Activated naive CD4-positive, alpha-beta T cell treated with anti-CD3 and anti-CD28 coated beads, Interleukin-2, amount 50 U/mL, for 72 hours (primary cell): ENCODE data around the gene MRPL30. TPM values are rescaled to one million over a fixed set of nuclear protein-coding genes. Genes with fewer than 3 reads are reported as not detected.
"Not testable (repeated sequence)": the region's sequence is repeated elsewhere in the genome, so short reads cannot be mapped to it uniquely, and the experiment has no call there.

Experiments
- ATAC-seq, 2 donors: fragments of 150-1000 bp; cut with Tn5 transposase; 2 replicates each; pipeline ENCODE4 v1.10.0; 2021; ENCODE audit warnings: mild to moderate bottlenecking in 2 of 2, moderate library complexity in 2 of 2
- DNase-seq, 2 donors: peaks; one replicate each; pipeline ENCODE4 v3.0.0; 2021 to 2022; ENCODE audit warnings: low spot score in 2 of 2
- H3K27ac Mint-ChIP-seq, 2 donors: one replicate each; pipeline ENCODE4 v1.8.0; 2022; ENCODE audit warnings: mild to moderate bottlenecking in 2 of 2, mixed read lengths in 2 of 2
- H3K36me3 Mint-ChIP-seq, 2 donors: one replicate each; pipeline ENCODE4 v1.8.0; 2022; ENCODE audit warnings: mixed read lengths in 2 of 2
- H3K9me3 Mint-ChIP-seq, 2 donors: one replicate each; pipeline ENCODE4 v1.8.0; 2022; ENCODE audit warnings: mixed read lengths in 2 of 2
- total RNA-seq, 2 donors: library from RNA; stranded (reverse); gene quantifications; one replicate each; pipeline ENCODE4 v1.2.3, GENCODE V29; 2022

Gene MRPL30
- total RNA-seq, 2 donors from 2014 or later: 27.9 to 48.5 TPM

GRCh38 chr2:99166218-99166617 is 14.8 kb upstream of the MRPL30 start:
- H3K36me3 Mint-ChIP-seq: peaks cover 6 to 19% of the 10 kb centered on the region in 2 donors
- ATAC-seq: no peak

GRCh38 chr2:99169534-99169933 is 11.4 kb upstream of the MRPL30 start:
- Mint-ChIP-seq H3K9me3 (no peaks in the 10 kb centered on the region), H3K27ac (no peak overlapping the region), H3K36me3 (peaks cover 6 to 19% of the 10 kb centered on the region in 2 donors)
- DNase-seq: no peak
- no peak for ATAC-seq

More at GRCh38 chr2:99166218-99166617, 14.8 kb upstream of the MRPL30 start:
- no peak for DNase-seq
- H3K27ac Mint-ChIP-seq: peak overlapping the region in 1 of 2 donors; percentile 32
- no peaks in the 10 kb centered on the region for H3K9me3 Mint-ChIP-seq

- DNase-seq (no peak), ATAC-seq (peak in 1 of 2 donors; percentile 63)
- Mint-ChIP-seq H3K9me3 (no peaks in the 10 kb centered on the region), H3K27ac (peak overlapping the region; percentile 72), H3K36me3 (peaks cover 0 to 12% of the 10 kb centered on the region in 2 donors)
These were observed 9.4 kb upstream of the MRPL30 start for GRCh38 chr2:99171377-99172140.

GRCh38 chr2:99181624-99182000 is 628 bp downstream of the MRPL30 start:
- ATAC-seq: no peak
- Mint-ChIP-seq H3K9me3 (no peaks in the 10 kb centered on the region), H3K36me3 (peaks cover 8 to 20% of the 10 kb centered on the region in 2 donors), H3K27ac (peak overlapping the region; percentile 95 to 100)
- DNase-seq: no peak

- Mint-ChIP-seq H3K27ac (peak overlapping the region in 1 of 2 donors; percentile 33), H3K36me3 (peaks cover 8 to 20% of the 10 kb centered on the region in 2 donors), H3K9me3 (no peaks in the 10 kb centered on the region)
- no peak for ATAC-seq
- no peak for DNase-seq
These were observed 2.0 kb downstream of the MRPL30 start for GRCh38 chr2:99183025-99183424.

- ATAC-seq (no peak), DNase-seq (no peak)
- Mint-ChIP-seq H3K9me3 (no peaks in the 10 kb centered on the region), H3K36me3 (peaks cover 8 to 15% of the 10 kb centered on the region in 2 donors), H3K27ac (no peak overlapping the region)
These were observed 3.8 kb downstream of the MRPL30 start for GRCh38 chr2:99184811-99185210.

- Mint-ChIP-seq H3K9me3 (no peaks in the 10 kb centered on the region), H3K27ac (no peak overlapping the region), H3K36me3 (peaks cover 10% of the 10 kb centered on the region in 2 donors)
- ATAC-seq: no peak
- DNase-seq: no peak
These were observed 6.0 kb downstream of the MRPL30 start for GRCh38 chr2:99187011-99187410.

- ATAC-seq (peak; percentile 36 to 63), DNase-seq (no peak)
- Mint-ChIP-seq H3K36me3 (peaks cover 16 to 19% of the 10 kb centered on the region in 2 donors), H3K9me3 (no peaks in the 10 kb centered on the region), H3K27ac (peak overlapping the region in 1 of 2 donors; percentile 39)
These were observed 7.4 kb downstream of the MRPL30 start for GRCh38 chr2:99188357-99188756.

- peaks cover 16 to 24% of the 10 kb centered on the region in 2 donors for H3K36me3 Mint-ChIP-seq
- H3K27ac Mint-ChIP-seq: no peak overlapping the region
- no peak for ATAC-seq
- no peak for DNase-seq
- no peaks in the 10 kb centered on the region for H3K9me3 Mint-ChIP-seq
These were observed 9.6 kb downstream of the MRPL30 start for GRCh38 chr2:99190548-99190947.

GRCh38 chr2:99192364-99192763 is 11.4 kb downstream of the MRPL30 start:
- not testable (repeated sequence) for DNase-seq, H3K9me3 Mint-ChIP-seq, H3K27ac Mint-ChIP-seq, ATAC-seq
- H3K36me3 Mint-ChIP-seq: peaks cover 16 to 24% of the 10 kb centered on the region in 2 donors

- Mint-ChIP-seq H3K9me3 (no peaks in the 10 kb centered on the region), H3K36me3 (peaks cover 0 to 5% of the 10 kb centered on the region in 2 donors), H3K27ac (peak overlapping the region in 1 of 2 donors; percentile 55)
- DNase-seq (no peak), ATAC-seq (no peak)
These were observed 17.3 kb downstream of the MRPL30 start for GRCh38 chr2:99198103-99198841.

- DNase-seq (no peak), ATAC-seq (no peak)
- Mint-ChIP-seq H3K27ac (peak overlapping the region in 1 of 2 donors; percentile 4), H3K36me3 (peaks cover 0 to under 1% of the 10 kb centered on the region in 2 donors), H3K9me3 (no peaks in the 10 kb centered on the region)
These were observed 19.3 kb downstream of the MRPL30 start for GRCh38 chr2:99200076-99200800.

- no peak for ATAC-seq
- peak overlapping the region; percentile 23 to 29 for H3K27ac Mint-ChIP-seq
These were observed 21.1 kb downstream of the MRPL30 start for GRCh38 chr2:99201959-99202678.

GRCh38 chr2:99205491-99205890 is 24.5 kb downstream of the MRPL30 start:
- DNase-seq (no peak), ATAC-seq (no peak)
- peaks cover 14 to 19% of the 10 kb centered on the region in 2 donors for H3K36me3 Mint-ChIP-seq
- H3K9me3 Mint-ChIP-seq: no peaks in the 10 kb centered on the region
- H3K27ac Mint-ChIP-seq: no peak overlapping the region

More at GRCh38 chr2:99201959-99202678, 21.1 kb downstream of the MRPL30 start:
- Mint-ChIP-seq H3K36me3 (peaks cover 6 to 16% of the 10 kb centered on the region in 2 donors), H3K9me3 (no peaks in the 10 kb centered on the region)
- DNase-seq: no peak

- ATAC-seq: no peak
- Mint-ChIP-seq H3K36me3 (peaks cover 1 to 8% of the 10 kb centered on the region in 2 donors), H3K9me3 (no peaks in the 10 kb centered on the region), H3K27ac (no peak overlapping the region)
- DNase-seq: no peak
These were observed 35.1 kb downstream of the MRPL30 start for GRCh38 chr2:99216096-99216495.

GRCh38 chr2:99217929-99218501 is 37.0 kb downstream of the MRPL30 start:
- Mint-ChIP-seq H3K27ac (peak overlapping the region in 1 of 2 donors; percentile 16), H3K9me3 (no peaks in the 10 kb centered on the region)
- no peak for ATAC-seq

More at GRCh38 chr2:99217929-99218501, 37.0 kb downstream of the MRPL30 start:
- no peak for DNase-seq
- peaks cover 7 to 8% of the 10 kb centered on the region in 2 donors for H3K36me3 Mint-ChIP-seq
